ENCODE measurements around the gene HOXC9.
A peak's percentile ranks its signal among the peaks of the same experiment; 100 is the strongest.

The HOXC9 gene

GRCh38 chr12:54035568-54036264 is 35.8 kb downstream of the HOXC9 start (continued):
- TF ChIP-seq ZBTB8A (tag by site-specific recombination; IDR thresholded peaks at IDR 0.05) (peak; percentile 50), WT1 (tag by site-specific recombination; IDR thresholded peaks at IDR 0.05) (peak; percentile 85), OVOL3 (tag by site-specific recombination; IDR thresholded peaks at IDR 0.05) (no peak), ZNF148 (tag by site-specific recombination; IDR thresholded peaks at IDR 0.05; ENCODE audit: borderline replicate concordance) (no peak), ATF2 (tag by site-specific recombination; IDR thresholded peaks at IDR 0.05; ENCODE audit: low read depth) (no peak), PRDM10 (tag by site-specific recombination; IDR thresholded peaks at IDR 0.05) (peak; percentile 58), ZNF596 (tag by site-specific recombination; IDR thresholded peaks at IDR 0.05) (0 out of 2 replicates have a peak, but pooled peaks have one; percentile 0), ZNF518A (tag by site-specific recombination; conservative IDR thresholded peaks at IDR 0.05; ENCODE audit: low read depth) (no peak), ZNF513 (tag by site-specific recombination; IDR thresholded peaks at IDR 0.05) (no peak)

Data from HEK293 (cell line).